ENCODE measurements around the gene DNMT3A.

DNA sequence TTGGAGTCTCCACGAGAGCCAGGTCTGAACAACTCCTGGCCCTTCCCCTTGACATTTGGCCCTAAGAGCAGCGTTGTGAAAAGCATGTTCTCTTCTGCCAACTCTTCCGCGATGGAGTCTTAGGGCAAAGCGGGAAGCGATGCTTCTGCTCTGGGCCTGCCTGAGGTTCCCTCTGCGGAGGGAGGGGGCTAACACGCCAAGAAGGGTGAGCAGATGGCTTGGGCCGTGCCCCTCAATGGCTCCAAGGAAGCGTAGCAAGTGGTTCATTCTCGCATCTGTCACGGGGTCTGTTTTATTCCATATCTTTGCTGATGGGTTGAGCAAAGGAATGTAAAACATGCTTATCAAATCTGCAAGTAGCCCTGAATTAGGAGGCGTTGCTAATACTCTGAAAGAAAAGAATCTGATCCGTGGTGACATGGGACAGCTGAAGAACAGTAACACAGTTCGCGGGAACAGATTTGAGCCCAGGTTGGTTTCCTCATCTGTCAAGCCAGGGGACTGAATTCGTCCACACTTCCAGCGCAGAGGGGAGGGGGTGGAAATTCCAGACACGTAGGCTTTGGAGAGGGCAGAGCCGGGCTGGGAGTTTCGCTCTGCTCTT is 38.0 kb downstream of the DNMT3A start:
- no peak for TF ChIP-seq POLR2A (IDR thresholded peaks at IDR 0.05; ENCODE audit: low read length)
- TF ChIP-seq GATA1 (IDR thresholded peaks at IDR 0.05; ENCODE audit: low read depth, low read length), result no peak
